H54 (cell line): ENCODE results near the gene ZNF274.
"Not testable (repeated sequence)": the region's sequence is repeated elsewhere in the genome, so short reads cannot be mapped to it uniquely, and the experiment has no call there.

Experiments used
- DNase-seq: peaks from one replicate; pipeline ENCODE4 v3.0.0; 2011; ENCODE audit warnings: low spot score, mixed read lengths; ENCODE audit not compliant: insufficient read length
- FAIRE-seq: peaks from 3 replicates; lab custom pipeline; 2011; peaks lifted over from hg19 to GRCh38; lab: Jason Lieb, UNC
- POLR2A ChIP-seq: IDR thresholded peaks from 2 replicates; pipeline ENCODE4 v1.6.1; 2011; ENCODE audit warnings: low read depth, mild to moderate bottlenecking, low read length

The ZNF274 gene

DNA sequence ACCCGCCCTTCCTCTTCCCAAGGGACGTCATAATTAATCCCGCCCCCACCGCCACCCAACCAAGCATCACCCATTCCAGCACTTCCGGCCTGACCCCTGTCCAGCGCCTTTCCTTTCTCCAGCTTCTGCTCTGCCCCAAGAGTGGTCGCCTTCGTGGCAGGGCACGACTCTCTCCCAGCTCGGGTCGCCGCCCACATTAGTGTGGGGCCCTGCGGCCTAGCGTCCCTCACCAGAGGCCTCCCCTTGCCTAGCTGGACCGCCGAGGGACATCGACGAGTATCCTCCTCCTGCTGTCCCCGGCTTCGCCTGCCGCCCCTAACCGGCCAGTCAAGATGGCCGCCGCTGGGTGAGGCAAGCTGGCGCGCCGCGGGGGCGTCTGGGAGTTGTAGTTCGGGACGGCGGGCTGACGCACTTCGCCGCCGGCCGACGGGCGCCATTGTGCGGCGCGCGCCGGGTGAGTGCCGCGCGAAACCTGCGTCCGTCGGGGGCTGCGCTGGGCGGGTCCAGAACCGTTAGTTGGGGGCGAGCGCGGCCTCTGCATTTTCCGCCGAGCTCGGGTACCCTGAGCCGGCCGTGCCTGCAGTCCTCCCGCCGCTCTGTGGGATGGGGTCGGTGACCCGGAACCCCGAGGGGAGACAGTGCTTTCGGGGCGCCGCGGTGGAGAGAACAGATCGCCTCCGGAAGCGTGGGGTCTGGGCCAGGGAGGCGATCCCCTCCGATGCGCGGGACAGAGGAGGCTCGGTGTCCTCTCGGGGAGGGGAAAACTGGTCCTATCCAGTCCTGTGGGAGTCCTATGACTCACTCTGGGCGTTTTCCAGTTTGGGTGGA is at the start of gene ZNF274:
TSS of gene ZNF274 (plus strand) at position 73 of the 828 bp plus-strand sequence. CDS start 905 bp downstream, outside the sequence.
- peak; percentile 70 for TF ChIP-seq POLR2A
- peak; percentile 78 for DNase-seq
- FAIRE-seq = no peak

DNA sequence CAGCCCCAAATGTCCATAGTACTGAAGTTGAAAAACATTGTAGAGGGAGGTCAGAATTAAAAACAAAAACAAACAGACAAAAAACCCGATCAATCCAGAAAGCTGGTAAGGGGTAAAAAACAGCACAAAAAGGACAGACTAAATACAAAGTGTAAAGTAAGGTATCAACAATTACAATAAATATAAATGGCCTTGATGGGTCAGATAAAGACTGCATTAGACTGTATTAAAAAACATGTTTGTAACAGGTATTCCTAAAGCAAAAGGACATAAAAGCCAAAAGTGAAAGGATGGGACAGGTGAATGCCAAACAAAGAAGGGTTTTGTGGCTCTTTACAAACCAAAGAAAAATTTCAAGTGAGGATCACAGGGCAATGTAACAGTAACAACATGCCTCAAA is 48.6 kb upstream of the ZNF274 start:
- no peak for FAIRE-seq
- DNase-seq = no peak
- no peak for TF ChIP-seq POLR2A

DNA sequence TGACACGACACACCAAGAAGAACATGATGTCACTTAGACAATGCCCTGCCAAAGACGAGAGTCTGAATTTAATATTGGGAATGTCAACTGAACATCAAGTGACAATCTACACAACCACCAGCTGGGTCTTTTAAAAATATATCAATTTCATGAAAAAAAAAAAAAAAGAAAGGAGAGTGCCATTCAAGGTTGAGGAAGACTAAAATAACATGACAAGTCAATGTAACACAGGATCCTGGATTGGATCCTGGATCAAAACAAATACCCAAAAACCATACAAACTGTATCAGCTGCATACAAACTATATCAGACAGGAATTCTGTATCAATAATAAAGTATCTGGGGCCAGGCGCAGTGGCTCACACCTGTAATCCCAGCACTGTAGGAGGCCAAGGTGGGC is 37.0 kb upstream of the ZNF274 start:
- FAIRE-seq (no peak), DNase-seq (no peak)
- TF ChIP-seq POLR2A = no peak

DNA sequence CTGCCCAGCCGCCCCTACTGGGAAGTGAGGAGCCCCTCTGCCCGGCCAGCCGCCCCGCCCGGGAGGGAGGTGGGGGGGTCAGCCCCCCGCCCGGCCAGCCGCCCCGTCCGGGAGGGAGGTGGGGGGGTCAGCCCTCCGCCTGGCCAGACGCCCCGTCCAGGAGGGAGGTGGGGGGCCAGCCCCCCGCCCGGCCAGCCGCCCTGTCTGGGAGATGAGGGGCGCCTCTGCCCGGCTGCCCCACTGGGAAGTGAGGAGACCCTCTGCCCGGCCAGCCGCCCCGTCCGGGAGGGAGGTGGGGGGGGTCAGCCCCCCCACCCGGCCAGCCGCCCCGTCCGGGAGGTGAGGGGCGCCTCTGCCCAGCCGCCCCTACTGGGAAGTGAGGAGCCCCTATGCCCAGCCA is 35.4 kb upstream of the ZNF274 start:
- not testable (repeated sequence) for FAIRE-seq, DNase-seq

DNA sequence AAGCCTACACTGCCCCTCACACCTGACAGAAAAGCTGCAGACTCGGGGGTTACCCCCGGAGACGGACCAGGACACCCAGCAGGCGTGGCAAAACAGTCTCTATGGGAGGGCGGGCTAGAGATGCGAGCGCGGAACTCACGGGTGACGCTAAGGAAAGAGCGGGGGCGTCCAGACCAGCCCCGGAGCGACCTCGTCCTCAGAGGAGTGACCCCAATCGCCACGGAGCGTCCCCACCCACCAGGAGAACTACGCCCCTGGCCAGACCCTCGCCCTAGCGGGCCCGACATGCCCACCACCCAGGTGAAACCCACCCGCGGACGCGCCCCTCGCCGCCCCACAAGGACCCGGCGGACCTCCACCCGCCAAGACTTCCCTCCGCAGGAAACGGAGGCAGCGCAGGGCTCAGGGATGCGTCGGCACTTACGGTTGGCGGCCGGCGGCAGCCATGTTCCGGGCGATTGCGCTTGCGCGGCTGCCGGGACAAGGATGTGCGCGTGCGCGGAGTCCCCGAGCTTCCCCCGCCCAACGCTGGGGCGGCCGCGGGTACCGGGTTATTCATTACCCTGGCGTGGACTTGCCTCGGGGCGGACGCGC is 32.4 kb upstream of the ZNF274 start, which contains the start of gene ZNF329:
TSS of gene ZNF329 (minus strand) at position 462 of the 594 bp plus-strand sequence. CDS start 21,286 bp downstream, outside the sequence.
- TF ChIP-seq POLR2A = peak; percentile 97
- FAIRE-seq (no peak), DNase-seq (peak; percentile 99)

DNA sequence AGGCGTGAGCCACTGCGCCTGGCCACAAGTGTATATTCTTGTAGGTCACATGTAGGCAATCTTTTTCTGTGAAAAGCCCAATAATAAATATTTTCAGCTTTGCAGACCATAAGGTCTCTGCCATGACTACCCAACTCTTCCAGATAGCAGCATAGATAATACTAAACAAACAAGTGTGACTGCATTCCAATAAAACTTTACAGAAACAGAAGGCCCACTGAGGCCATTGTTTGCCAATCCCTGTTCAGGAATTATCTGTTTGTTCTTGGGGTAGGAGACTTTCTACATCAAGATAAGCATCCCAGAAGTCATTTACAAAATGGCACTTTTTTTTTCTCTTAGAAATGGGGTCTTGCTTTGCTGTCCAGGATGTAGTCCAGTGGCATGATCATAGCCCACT is 29.5 kb upstream of the ZNF274 start:
- FAIRE-seq (no peak), DNase-seq (no peak)
- TF ChIP-seq POLR2A = no peak

DNA sequence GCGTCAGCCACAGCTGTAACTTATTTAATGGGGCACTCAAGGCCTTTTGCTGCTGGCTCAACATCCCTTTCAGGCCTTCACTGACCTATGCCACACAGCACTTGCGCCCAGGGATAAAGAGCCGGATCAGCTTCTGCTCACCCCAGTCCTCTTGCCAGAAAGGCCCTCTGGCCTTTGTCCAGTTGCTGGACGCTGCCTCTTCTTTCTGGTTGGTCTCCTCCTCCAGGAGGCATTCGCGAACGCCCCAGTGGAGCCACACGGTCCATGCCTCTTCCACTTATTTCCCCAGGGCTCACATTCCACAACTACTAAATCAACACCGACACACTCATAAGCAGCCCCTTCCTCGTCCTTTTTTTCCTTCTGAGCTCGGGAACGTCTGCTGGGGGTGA is 28.6 kb upstream of the ZNF274 start:
- DNase-seq = no peak
- TF ChIP-seq POLR2A = no peak
- no peak for FAIRE-seq

DNA sequence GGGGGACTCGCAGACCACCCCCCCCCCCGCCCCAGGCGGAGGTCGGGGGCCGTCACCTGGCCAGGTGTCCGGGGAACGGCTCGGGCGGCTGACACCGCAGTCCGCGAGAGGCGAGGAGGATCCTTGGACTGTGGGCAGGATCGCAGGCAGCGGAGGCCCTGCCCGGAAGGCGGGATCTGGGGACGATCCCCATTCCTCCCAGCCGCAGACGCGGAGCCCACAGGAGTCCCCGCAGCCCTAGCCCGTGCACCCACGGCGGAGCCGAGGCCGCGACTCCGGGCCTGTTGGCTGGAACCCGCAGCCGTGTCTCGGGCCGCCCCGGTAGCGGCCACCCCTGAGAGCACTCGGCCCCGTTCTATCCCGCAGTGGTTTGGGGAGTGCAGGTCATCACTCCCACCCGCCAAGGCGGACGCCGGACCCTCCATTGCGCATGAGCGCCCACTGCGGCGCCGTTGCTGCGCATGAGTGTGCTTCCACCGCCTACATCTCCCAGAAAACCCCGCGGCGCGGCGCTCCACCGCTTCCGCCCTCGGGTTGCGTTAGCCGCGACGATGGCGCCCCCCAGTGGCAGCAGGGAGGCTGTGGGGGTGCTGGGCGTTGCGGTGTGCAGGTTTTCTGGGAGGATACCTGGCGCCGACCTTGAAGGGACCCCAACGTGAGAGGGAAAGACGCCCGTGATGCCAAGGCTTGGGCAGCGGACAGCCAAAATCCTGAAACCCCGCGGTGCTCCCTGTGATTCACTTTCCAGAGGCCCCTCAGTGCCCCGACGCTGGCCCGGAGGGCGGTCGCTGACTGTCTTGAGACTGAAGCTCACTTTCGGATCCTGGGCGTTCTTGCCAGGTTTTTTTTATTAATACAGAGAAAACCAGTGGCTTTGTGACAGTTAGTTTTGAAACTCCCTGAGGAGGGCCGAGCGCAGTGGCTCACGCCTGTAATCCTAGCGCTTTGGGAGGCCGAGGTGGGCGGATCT is 27.9 kb upstream of the ZNF274 start:
- DNase-seq (peak; percentile 85), FAIRE-seq (no peak)
- peak; percentile 75 for TF ChIP-seq POLR2A

DNA sequence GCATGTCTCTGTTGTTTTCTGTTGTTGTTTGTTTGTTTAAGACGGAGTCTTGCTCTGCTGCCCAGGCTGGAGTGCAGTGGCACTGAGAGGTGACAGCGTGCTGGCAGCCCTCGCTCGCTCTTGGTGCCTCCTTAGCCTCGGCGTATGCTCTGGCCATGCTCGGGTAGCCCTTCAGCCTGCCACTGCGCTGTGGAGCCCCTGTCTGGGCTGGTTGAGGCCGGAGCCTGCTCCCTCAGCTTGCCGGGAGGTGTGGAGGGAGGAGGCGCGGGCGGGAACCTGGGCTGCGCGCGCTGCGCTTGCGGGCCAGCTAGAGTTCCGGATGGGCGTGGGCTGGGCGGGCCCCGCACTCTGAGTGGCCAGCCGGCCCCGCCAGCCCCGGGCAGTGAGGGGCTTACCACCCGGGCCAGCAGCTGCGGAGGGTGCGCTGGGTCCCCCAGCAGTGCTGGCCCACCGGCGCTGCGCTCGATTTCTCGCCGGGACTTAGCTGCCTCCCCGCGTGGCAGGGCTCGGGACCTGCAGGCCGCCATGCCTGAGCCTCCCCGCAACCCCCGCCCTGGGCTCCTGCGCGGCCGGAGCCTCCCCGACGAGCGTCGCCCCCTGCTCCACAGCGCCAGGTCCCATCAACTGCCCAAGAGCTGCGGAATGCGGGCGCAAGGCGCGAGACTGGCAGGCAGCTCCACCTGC is 25.7 kb upstream of the ZNF274 start:
- TF ChIP-seq POLR2A = no peak
- no peak for FAIRE-seq
- DNase-seq = no peak

DNA sequence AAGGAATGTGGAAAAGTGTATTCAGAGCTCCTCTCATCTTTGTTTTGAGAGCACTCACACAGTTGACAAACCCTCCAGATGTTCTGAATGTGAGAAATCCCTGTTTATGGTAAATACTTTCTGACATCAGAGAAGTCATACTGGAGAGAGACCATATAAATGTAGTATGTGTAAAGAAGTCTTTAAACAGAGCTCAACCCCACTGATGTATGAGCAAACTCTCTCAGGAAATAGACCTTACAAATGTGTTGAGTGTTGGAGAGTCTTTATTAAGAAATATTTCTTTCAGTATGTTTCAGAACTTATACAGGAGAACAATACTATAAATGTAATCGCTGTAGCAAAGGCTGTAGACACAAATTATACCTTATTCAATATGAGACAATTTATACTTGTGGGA is 16.6 kb upstream of the ZNF274 start:
- no peak for FAIRE-seq
- no peak for TF ChIP-seq POLR2A
- DNase-seq = no peak

DNA sequence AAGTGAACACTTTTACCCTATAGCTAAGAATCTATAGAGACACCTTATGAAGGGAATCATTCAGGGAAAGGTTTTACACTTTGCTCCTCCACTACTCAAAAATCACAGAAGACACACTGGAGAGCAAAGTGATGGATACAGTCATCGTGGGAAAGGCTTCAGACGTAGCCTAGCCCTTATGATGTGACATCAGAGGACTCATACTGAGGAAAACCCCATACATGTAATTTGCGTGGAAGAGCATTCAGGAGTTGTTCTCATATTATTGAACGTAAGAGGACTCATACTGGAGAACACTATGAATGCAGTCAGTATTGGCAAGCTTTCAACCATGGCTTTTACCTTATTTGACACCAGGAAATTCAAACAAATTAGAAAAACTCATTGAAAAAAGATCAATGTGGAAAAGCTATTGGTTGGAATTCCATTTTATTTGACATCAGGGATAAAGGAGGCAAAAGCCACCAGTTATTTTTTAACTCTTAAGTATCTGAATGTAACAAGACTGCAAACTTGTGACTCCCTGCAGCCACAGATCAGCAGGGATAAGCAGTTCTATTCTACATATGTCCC is 16.1 kb upstream of the ZNF274 start:
- TF ChIP-seq POLR2A = no peak
- FAIRE-seq (no peak), DNase-seq (no peak)

DNA sequence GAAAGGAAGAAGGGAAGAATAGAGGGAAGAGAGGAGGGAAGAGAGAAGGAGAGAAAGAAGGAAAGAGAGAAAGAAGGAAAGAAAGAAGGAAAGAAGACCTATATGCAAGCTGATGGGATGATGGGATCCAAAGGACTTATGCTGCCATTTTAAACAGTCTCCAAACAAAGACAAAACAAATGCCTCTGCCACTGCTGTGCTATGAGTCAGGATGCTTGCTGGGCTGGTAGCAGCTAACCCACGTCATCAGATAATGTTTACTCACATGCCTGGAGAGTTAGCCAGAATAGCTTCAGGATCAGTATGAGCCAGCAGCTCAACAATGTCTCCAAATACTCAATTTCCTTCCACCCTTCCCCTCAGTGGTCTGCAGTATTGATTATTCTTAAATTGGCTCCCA is 12.0 kb upstream of the ZNF274 start:
- FAIRE-seq (peak; percentile 79), DNase-seq (peak; percentile 86)
- TF ChIP-seq POLR2A = no peak
